Spleen (tissue), 7 donors: Measurements from ENCODE around the gene SGCA.

ENCODE experiments used
- POLR2A ChIP-seq, 3 donors: fragments of 450-650 bp; IDR thresholded peaks; one replicate each; pipeline ENCODE4 v1.5.1; 2017; ENCODE audit warnings: antibody characterized with exemption in 3 of 3, mild to moderate bottlenecking in 1 of 3
- POLR2AphosphoS5 ChIP-seq, 3 donors: sonication (generic); formaldehyde crosslinking; IDR thresholded peaks; one replicate each; pipeline ENCODE4 v1.5.1; 2017; ENCODE audit warnings: antibody characterized with exemption in 3 of 3
- TF ChIP-seq, protein P1 (sequence below), 11 experiments: fragments of 200-600 bp in 7 of 11; fragments of 450-650 bp in 4 of 11; sonication (generic) in 4 of 11; IDR thresholded peaks in 8 of 11; conservative IDR thresholded peaks in 3 of 11; 1 replicate in 7 of 11; 2 replicates in 4 of 11; pipeline versions ENCODE4 v1.4.0 to v1.8.0; 2016 to 2021; ENCODE audit warnings: antibody characterized with exemption in 11 of 11, inconsistent platforms in 4 of 11, mild to moderate bottlenecking in 1 of 11
- donor health status: DM: no; HTN: no; CAD: no; lungs with moderate emphysema.
- donor health status: DM: no; HTN: no; CAD: no.
- donor health status: DM: no; HTN: no; CAD: no.

DNA sequence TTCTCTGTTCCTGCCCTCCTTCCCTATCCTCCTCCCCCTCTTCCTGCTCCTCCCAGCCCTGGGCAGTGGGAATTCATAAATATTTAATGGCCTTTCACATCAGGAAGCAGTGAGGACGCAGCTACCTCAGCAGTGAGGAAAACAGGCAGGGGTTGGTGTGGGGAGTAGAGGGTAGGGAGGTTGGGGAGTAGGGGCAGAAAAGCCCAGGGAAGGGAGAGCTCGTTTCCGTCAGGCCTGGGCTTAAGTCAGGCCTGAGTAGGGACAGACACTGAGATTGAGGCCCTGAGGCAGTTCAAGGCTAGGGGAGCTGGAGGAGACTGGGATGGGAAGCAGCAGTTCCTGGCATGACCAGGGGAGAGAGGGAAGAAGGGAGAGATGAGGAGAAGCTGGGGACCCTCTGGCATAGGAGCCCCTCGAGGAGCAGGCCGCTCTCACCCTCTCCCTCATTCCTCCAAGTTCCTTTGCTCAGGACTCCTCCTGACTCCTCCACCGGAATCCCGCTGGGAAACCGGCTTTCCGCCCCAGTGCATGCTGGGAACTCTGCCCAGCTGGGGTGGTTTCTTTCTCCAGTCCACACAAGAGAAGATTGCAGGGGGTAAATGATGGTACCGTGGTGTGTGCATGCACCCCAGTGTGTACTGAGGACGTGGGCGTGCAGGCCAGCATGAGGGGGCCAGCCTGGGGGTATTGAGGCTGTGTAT lies 42.0 kb upstream of the SGCA start:
- TF ChIP-seq, protein P1, sequence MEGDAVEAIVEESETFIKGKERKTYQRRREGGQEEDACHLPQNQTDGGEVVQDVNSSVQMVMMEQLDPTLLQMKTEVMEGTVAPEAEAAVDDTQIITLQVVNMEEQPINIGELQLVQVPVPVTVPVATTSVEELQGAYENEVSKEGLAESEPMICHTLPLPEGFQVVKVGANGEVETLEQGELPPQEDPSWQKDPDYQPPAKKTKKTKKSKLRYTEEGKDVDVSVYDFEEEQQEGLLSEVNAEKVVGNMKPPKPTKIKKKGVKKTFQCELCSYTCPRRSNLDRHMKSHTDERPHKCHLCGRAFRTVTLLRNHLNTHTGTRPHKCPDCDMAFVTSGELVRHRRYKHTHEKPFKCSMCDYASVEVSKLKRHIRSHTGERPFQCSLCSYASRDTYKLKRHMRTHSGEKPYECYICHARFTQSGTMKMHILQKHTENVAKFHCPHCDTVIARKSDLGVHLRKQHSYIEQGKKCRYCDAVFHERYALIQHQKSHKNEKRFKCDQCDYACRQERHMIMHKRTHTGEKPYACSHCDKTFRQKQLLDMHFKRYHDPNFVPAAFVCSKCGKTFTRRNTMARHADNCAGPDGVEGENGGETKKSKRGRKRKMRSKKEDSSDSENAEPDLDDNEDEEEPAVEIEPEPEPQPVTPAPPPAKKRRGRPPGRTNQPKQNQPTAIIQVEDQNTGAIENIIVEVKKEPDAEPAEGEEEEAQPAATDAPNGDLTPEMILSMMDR (IDR thresholded peaks at IDR 0.05 in 8 of 11, conservative IDR thresholded peaks at IDR 0.05 in 3 of 11): no peak
- TF ChIP-seq POLR2AphosphoS5 (IDR thresholded peaks at IDR 0.05) (no peak), POLR2A (IDR thresholded peaks at IDR 0.05) (no peak)
